K562 treated with DMSO at 1 percent for 12 hours (cell line): ENCODE data around the gene CES3. TPM values are rescaled to one million over a fixed set of nuclear protein-coding genes. Genes with fewer than 3 reads are reported as not detected.

ENCODE experiments used
- total RNA-seq: library from RNA; unstranded; fragments of 300-600 nt; gene quantifications from 2 replicates; pipeline ENCODE4 v1.2.3, GENCODE V29; 2022; ENCODE audit not compliant: insufficient read depth

Gene CES3
- total RNA-seq, result 1.3 and 1.5 TPM in 2 replicates

GRCh38 chr16:66961065-66961744, at the start of gene CES3:
CES3 (plus strand) TSS chr16:66961266; CDS start chr16:66961308, 42 bp downstream.

GRCh38 chr16:66918803-66919568, 42.1 kb upstream of the CES3 start, which contains the start of gene CDH16:
CDH16 (minus strand) TSS chr16:66918885; CDS start chr16:66918065, 820 bp downstream.

GRCh38 chr16:66925322-66925840, 35.7 kb upstream of the CES3 start, which contains the start of gene RRAD:
RRAD (minus strand) TSS chr16:66925535; CDS start chr16:66925179, 356 bp downstream.

GRCh38 chr16:66934138-66934838, 26.8 kb upstream of the CES3 start, which contains the start of gene CIAO2B:
CIAO2B (minus strand) TSS chr16:66934402; CDS start chr16:66934364, 38 bp downstream.

GRCh38 chr16:66935314-66936011, 25.6 kb upstream of the CES3 start, which contains the start of gene CES2:
CES2 (plus strand) TSS chr16:66935516; CDS start chr16:66935636, 120 bp downstream.

GRCh38 chr16:66988197-66988788, 27.2 kb downstream of the CES3 start, which contains the start of gene CES4A:
CES4A (plus strand) TSS chr16:66988589; CDS start chr16:66988773, 184 bp downstream.

Other genes starting within 250 kb of the CES3 start
- gene DYNC1LI2, start 209.7 kb upstream of the CES3 start, total RNA-seq, result 6.3 and 41.7 TPM in 2 replicates
- gene TERB1, start 159.7 kb upstream of the CES3 start, total RNA-seq, result not detected in 2 replicates
- gene NAE1, start 130.3 kb upstream of the CES3 start, total RNA-seq, result 42.5 and 85.3 TPM in 2 replicates
- gene CA7, start 116.9 kb upstream of the CES3 start, total RNA-seq, result not detected in 2 replicates
- gene PDP2, start 80.8 kb upstream of the CES3 start, total RNA-seq, result 2.0 and 9.1 TPM in 2 replicates
- gene CDH16, start 42.4 kb upstream of the CES3 start, total RNA-seq, result not detected in 2 replicates
- gene RRAD, start 35.7 kb upstream of the CES3 start, total RNA-seq, result 3.0 and 4.2 TPM in 2 replicates
- 232 and 283 TPM in 2 replicates for gene CIAO2B, start 26.9 kb upstream of the CES3 start, total RNA-seq
- 15.4 and 22.8 TPM in 2 replicates for gene CES2, start 25.8 kb upstream of the CES3 start, total RNA-seq
- not detected in 2 replicates for gene CES4A, start 27.3 kb downstream of the CES3 start, total RNA-seq
- gene CBFB, start 67.9 kb downstream of the CES3 start, total RNA-seq, result 25.6 and 43.6 TPM in 2 replicates
- 7.2 and 15.4 TPM in 2 replicates for gene PHAF1, start 148.7 kb downstream of the CES3 start, total RNA-seq
- 4.0 and 7.1 TPM in 2 replicates for gene B3GNT9, start 189.7 kb downstream of the CES3 start, total RNA-seq
- 38.8 and 55.1 TPM in 2 replicates for gene TRADD, start 198.6 kb downstream of the CES3 start, total RNA-seq
- 14.6 and 17.0 TPM in 2 replicates for gene FBXL8, start 198.7 kb downstream of the CES3 start, total RNA-seq
- gene HSF4, start 203.5 kb downstream of the CES3 start, total RNA-seq, result 7.8 and 20.7 TPM in 2 replicates
- 21.1 and 34.0 TPM in 2 replicates for gene NOL3, start 209.3 kb downstream of the CES3 start, total RNA-seq
- 16.6 and 20.0 TPM in 2 replicates for gene MATCAP1, start 222.7 kb downstream of the CES3 start, total RNA-seq
- gene EXOC3L1, start 228.9 kb downstream of the CES3 start, total RNA-seq, result not detected in 2 replicates
- gene E2F4, start 230.9 kb downstream of the CES3 start, total RNA-seq, result 63.4 and 106 TPM in 2 replicates
- 2.4 and 3.3 TPM in 2 replicates for gene ELMO3, start 237.9 kb downstream of the CES3 start, total RNA-seq